ENCODE data around the gene ECE1.

DNA sequence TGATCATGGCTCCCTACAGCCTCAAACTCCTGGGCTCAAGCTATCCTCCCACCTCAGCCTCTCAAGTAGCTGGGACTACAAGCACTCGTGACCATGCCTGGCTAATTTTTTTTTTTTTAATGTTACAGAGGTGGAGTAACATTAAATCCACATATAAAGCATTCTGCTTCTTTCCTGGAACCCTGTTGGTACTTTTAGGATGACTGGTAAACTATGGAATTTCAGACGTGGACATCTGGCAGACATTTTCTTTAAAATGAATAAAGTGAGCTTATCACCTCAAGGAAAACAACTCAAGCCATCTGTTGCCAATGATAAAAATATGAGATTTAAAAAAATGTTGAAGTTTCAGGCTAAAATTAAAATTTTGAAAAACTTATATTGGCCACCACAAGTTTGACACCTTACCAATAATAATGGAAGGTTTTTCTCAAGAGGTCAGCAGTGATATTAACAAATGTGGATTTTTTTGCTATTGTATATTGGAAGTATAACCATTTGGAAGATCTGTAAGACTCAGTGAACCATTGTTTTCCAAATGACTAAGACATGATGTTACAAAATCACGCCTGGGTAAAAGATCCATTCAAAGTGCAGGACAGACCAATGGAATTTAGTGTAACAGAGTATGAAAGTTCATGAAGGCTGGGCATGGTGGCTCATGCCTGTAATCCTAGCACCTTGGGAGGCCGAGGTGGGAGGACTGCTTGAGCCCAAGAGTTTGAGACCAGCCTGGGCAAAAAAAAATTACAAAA lies 60.8 kb downstream of the ECE1 start:
- TF ChIP-seq FOXM1 (IDR thresholded peaks at IDR 0.05; ENCODE audit: borderline replicate concordance) (no peak), BHLHE40 (IDR thresholded peaks at IDR 0.05; ENCODE audit: borderline replicate concordance) (no peak)

Measured in HEK293T (cell line).